ENCODE data around the gene PELI2.

DNA sequence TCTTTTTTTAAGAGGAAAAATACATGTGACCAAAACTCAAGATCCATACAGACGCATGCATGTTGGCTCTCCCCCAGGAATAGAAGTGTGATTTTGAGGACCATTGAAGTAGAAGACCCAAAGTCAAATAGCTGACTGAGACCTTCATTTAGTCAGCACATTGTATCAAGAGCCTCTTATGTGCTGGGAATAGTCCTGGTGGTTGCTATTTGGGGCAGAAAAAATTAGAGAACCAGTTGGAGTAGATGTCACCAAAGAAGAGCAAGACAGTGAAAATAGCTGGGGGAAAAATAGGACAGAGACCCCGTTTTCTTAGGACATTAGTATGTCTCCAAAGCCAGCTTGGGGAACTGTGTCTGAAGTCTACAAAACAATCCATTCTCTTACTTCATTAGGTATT, 93.6 kb downstream of the PELI2 start:
- TF ChIP-seq, protein P1, sequence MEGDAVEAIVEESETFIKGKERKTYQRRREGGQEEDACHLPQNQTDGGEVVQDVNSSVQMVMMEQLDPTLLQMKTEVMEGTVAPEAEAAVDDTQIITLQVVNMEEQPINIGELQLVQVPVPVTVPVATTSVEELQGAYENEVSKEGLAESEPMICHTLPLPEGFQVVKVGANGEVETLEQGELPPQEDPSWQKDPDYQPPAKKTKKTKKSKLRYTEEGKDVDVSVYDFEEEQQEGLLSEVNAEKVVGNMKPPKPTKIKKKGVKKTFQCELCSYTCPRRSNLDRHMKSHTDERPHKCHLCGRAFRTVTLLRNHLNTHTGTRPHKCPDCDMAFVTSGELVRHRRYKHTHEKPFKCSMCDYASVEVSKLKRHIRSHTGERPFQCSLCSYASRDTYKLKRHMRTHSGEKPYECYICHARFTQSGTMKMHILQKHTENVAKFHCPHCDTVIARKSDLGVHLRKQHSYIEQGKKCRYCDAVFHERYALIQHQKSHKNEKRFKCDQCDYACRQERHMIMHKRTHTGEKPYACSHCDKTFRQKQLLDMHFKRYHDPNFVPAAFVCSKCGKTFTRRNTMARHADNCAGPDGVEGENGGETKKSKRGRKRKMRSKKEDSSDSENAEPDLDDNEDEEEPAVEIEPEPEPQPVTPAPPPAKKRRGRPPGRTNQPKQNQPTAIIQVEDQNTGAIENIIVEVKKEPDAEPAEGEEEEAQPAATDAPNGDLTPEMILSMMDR (IDR thresholded peaks at IDR 0.05), result no peak
- no peak for TF ChIP-seq POLR2A (IDR thresholded peaks at IDR 0.05)
